Progenitor cell of endocrine pancreas (in vitro differentiated cells): ENCODE results near the gene AGPAT4. TPM values are rescaled to one million over a fixed set of nuclear protein-coding genes. Genes with fewer than 3 reads are reported as not detected.
"Not testable (repeated sequence)": the region's sequence is repeated elsewhere in the genome, so short reads cannot be mapped to it uniquely, and the experiment has no call there.

Experiments
- DNase-seq: peaks from one replicate; pipeline ENCODE4 v3.0.0; 2021; ENCODE audit warnings: low spot score; ENCODE audit not compliant: unreplicated experiment
- H3K27ac Mint-ChIP-seq: 2 replicates; pipeline ENCODE4 v1.8.0; 2021; ENCODE audit warnings: mild to moderate bottlenecking, moderate library complexity, mixed read lengths
- H3K27me3 Mint-ChIP-seq: 2 replicates; pipeline ENCODE4 v1.8.0; 2021; ENCODE audit warnings: mixed read lengths
- H3K36me3 Mint-ChIP-seq: 2 replicates; pipeline ENCODE4 v1.8.0; 2022; ENCODE audit warnings: mixed read lengths; ENCODE audit not compliant: insufficient read depth
- H3K4me1 Mint-ChIP-seq: 2 replicates; pipeline ENCODE4 v1.8.0; 2021; ENCODE audit warnings: low read depth, mixed read lengths
- H3K4me3 Mint-ChIP-seq: 2 replicates; pipeline ENCODE4 v1.8.0; 2021; ENCODE audit warnings: low read depth, mild to moderate bottlenecking, moderate library complexity, mixed read lengths
- H3K9me3 Mint-ChIP-seq: 2 replicates; pipeline ENCODE4 v1.8.0; 2021; ENCODE audit warnings: low read depth, mixed read lengths
- CTCF ChIP-seq: fragments of 200-600 bp; sonication (generic); IDR thresholded peaks from one replicate; pipeline ENCODE4 v1.5.0; 2021; ENCODE audit warnings: antibody characterized with exemption, mild to moderate bottlenecking; ENCODE audit not compliant: unreplicated experiment
- total RNA-seq: library from RNA; stranded (reverse); gene quantifications from 2 replicates; pipeline ENCODE4 v1.2.1, GENCODE V29; 2021

The AGPAT4 gene
- total RNA-seq, 1 donor from 2014 or later: 43.7 TPM

- H3K4me1 Mint-ChIP-seq: no peaks in the 10 kb centered on the region
- H3K4me3 Mint-ChIP-seq: no peak overlapping the region
- peaks cover 48% of the 10 kb centered on the region for H3K9me3 Mint-ChIP-seq
- TF ChIP-seq CTCF: no peak
- DNase-seq: no peak
- H3K27me3 Mint-ChIP-seq: no peaks in the 10 kb centered on the region
- no peak overlapping the region for H3K27ac Mint-ChIP-seq
- H3K36me3 Mint-ChIP-seq: peaks cover 77% of the 10 kb centered on the region
These were observed 145.1 kb downstream of the AGPAT4 start for GRCh38 chr6:161128680-161129196.

- no peaks in the 10 kb centered on the region for H3K4me1 Mint-ChIP-seq
These were observed 145.6 kb downstream of the AGPAT4 start for GRCh38 chr6:161128230-161128629.

GRCh38 chr6:161127071-161127740 is 146.7 kb downstream of the AGPAT4 start:
- H3K27ac Mint-ChIP-seq: peak overlapping the region; percentile 69

More at GRCh38 chr6:161128230-161128629, 145.6 kb downstream of the AGPAT4 start:
- Mint-ChIP-seq H3K27ac (no peak overlapping the region), H3K9me3 (peaks cover 53% of the 10 kb centered on the region), H3K4me3 (no peak overlapping the region), H3K27me3 (no peaks in the 10 kb centered on the region), H3K36me3 (peaks cover 77% of the 10 kb centered on the region)
- no peak for DNase-seq
- no peak for TF ChIP-seq CTCF

GRCh38 chr6:161125591-161125990 is 148.3 kb downstream of the AGPAT4 start:
- no peak for DNase-seq
- Mint-ChIP-seq H3K27ac (no peak overlapping the region), H3K4me3 (no peak overlapping the region), H3K36me3 (peaks cover 94% of the 10 kb centered on the region), H3K4me1 (no peaks in the 10 kb centered on the region), H3K9me3 (peaks cover 73% of the 10 kb centered on the region), H3K27me3 (no peaks in the 10 kb centered on the region)
- no peak for TF ChIP-seq CTCF

More at GRCh38 chr6:161127071-161127740, 146.7 kb downstream of the AGPAT4 start:
- no peak for TF ChIP-seq CTCF
- H3K9me3 Mint-ChIP-seq: peaks cover 61% of the 10 kb centered on the region
- H3K36me3 Mint-ChIP-seq: peaks cover 83% of the 10 kb centered on the region
- no peaks in the 10 kb centered on the region for H3K27me3 Mint-ChIP-seq
- DNase-seq: no peak
- no peak overlapping the region for H3K4me3 Mint-ChIP-seq
- no peaks in the 10 kb centered on the region for H3K4me1 Mint-ChIP-seq

GRCh38 chr6:161123319-161123718 is 150.5 kb downstream of the AGPAT4 start:
- H3K4me3 Mint-ChIP-seq, H3K4me1 Mint-ChIP-seq, H3K27me3 Mint-ChIP-seq, H3K27ac Mint-ChIP-seq, DNase-seq: not testable (repeated sequence)
- H3K36me3 Mint-ChIP-seq: peaks cover 93% of the 10 kb centered on the region
- H3K9me3 Mint-ChIP-seq: peaks cover 81% of the 10 kb centered on the region

- Mint-ChIP-seq H3K27me3 (no peaks in the 10 kb centered on the region), H3K27ac (no peak overlapping the region), H3K9me3 (peaks cover 39% of the 10 kb centered on the region), H3K4me1 (no peaks in the 10 kb centered on the region), H3K4me3 (no peak overlapping the region), H3K36me3 (peaks cover 71% of the 10 kb centered on the region)
- no peak for TF ChIP-seq CTCF
- DNase-seq: no peak
These were observed 155.9 kb downstream of the AGPAT4 start for GRCh38 chr6:161117942-161118341.
